ENCODE data around the gene OR13C3. TPM values are rescaled to one million over a fixed set of nuclear protein-coding genes. Genes with fewer than 3 reads are reported as not detected.

The OR13C3 gene
- total RNA-seq, result not detected in 2 replicates

GRCh38 chr9:104536756-104537155, at the start of gene OR13C3:
Gene OR13C3, minus strand, starts transcription at chr9:104536856. Its CDS starts 133 bp downstream, at chr9:104536723.

GRCh38 chr9:104568868-104569267, 32.2 kb upstream of the OR13C3 start, which contains the start of gene OR13C8:
Gene OR13C8, plus strand, starts transcription at chr9:104569168. Its CDS starts 0 bp downstream, at chr9:104569168.

GRCh38 chr9:104527109-104527508, 9.5 kb downstream of the OR13C3 start, which contains the start of gene OR13C4:
Gene OR13C4, minus strand, starts transcription at chr9:104527209. Its CDS starts 0 bp downstream, at chr9:104527209.

GRCh38 chr9:104503963-104504362, 32.7 kb downstream of the OR13C3 start, which contains the start of gene OR13F1:
Gene OR13F1, plus strand, starts transcription at chr9:104504263. Its CDS starts 0 bp downstream, at chr9:104504263.

Other genes starting within 250 kb of the OR13C3 start
- not detected in 2 replicates for gene OR13F1, start 32.6 kb downstream of the OR13C3 start, total RNA-seq
- gene OR13C4, start 9.6 kb downstream of the OR13C3 start, total RNA-seq, result not detected in 2 replicates
- not detected in 2 replicates for gene OR13C8, start 32.3 kb upstream of the OR13C3 start, total RNA-seq
- not detected in 2 replicates for gene OR13C5, start 62.6 kb upstream of the OR13C3 start, total RNA-seq
- gene OR13C2, start 68.8 kb upstream of the OR13C3 start, total RNA-seq, result not detected in 2 replicates
- gene OR13C9, start 81.3 kb upstream of the OR13C3 start, total RNA-seq, result not detected in 2 replicates
- not detected in 2 replicates for gene OR13D1, start 157.7 kb upstream of the OR13C3 start, total RNA-seq
- gene NIPSNAP3A, start 210.8 kb upstream of the OR13C3 start, total RNA-seq, result 11.0 and 13.2 TPM in 2 replicates
- 0.25 and 0.29 TPM in 2 replicates for gene NIPSNAP3B, start 227.3 kb upstream of the OR13C3 start, total RNA-seq